H1 (cell line): ENCODE results near the gene IVL. TPM values are rescaled to one million over a fixed set of nuclear protein-coding genes. Genes with fewer than 3 reads are reported as not detected.

Experiments used
- CTCF ChIA-PET: fragments of 300-600 bp; sonication (Branson Sonifier 250); formaldehyde crosslinking; loops from one replicate; lab custom pipeline; 2021; ENCODE audit not compliant: partially characterized antibody; lab: Charles Lee
- POLR2A ChIA-PET: fragments of 300-600 bp; sonication (Branson Sonifier 250); formaldehyde crosslinking; loops from one replicate; lab custom pipeline; 2021; ENCODE audit warnings: inconsistent platforms; ENCODE audit not compliant: partially characterized antibody; lab: Charles Lee
- DNase-seq, 2 experiments: peaks; one replicate each; pipeline versions ENCODE4 v3.0.0 to v3.0.0-alpha.2; 2010 to 2022; ENCODE audit warnings: low spot score in 2 of 2, low read depth in 1 of 2, mixed read lengths in 1 of 2
- FAIRE-seq: peaks from 2 replicates; lab custom pipeline; 2011; peaks lifted over from hg19 to GRCh38; lab: Jason Lieb, UNC
- H2AFZ ChIP-seq: 2 replicates; pipeline ENCODE4 v1.8.1; 2012; ENCODE audit warnings: low read length, inconsistent platforms
- H2AK5ac ChIP-seq: 2 replicates; pipeline ENCODE4 v1.6.1; 2013; ENCODE audit warnings: low read depth, low read length
- H2BK120ac ChIP-seq: replicated peaks from 2 replicates; pipeline ENCODE3; 2013; ENCODE audit warnings: low read depth, low read length, inconsistent platforms
- H2BK12ac ChIP-seq: 2 replicates; pipeline ENCODE4 v1.6.1; 2013; ENCODE audit warnings: low read depth, low read length
- H2BK15ac ChIP-seq: 2 replicates; pipeline ENCODE4 v1.6.1; 2013; ENCODE audit warnings: low read length
- H2BK20ac ChIP-seq: 2 replicates; pipeline ENCODE4 v1.6.1; 2013; ENCODE audit warnings: low read length
- H2BK5ac ChIP-seq: 2 replicates; pipeline ENCODE4 v1.6.1; 2013; ENCODE audit warnings: low read depth, low read length
- H3K14ac ChIP-seq: 2 replicates; pipeline ENCODE4 v1.6.1; 2013; ENCODE audit warnings: inconsistent platforms; ENCODE audit not compliant: insufficient read length
- H3K18ac ChIP-seq: 2 replicates; pipeline ENCODE4 v1.6.1; 2013; ENCODE audit warnings: low read length; ENCODE audit errors: extremely low read depth
- H3K23ac ChIP-seq: 2 replicates; pipeline ENCODE4 v1.6.1; 2013; ENCODE audit warnings: inconsistent platforms; ENCODE audit not compliant: insufficient read length
- H3K23me2 ChIP-seq: 2 replicates; pipeline ENCODE4 v1.6.1; 2013; ENCODE audit warnings: low read depth, low read length
- H3K27ac ChIP-seq: 2 replicates; pipeline ENCODE4 v1.6.1; 2011; ENCODE audit warnings: low read depth, low read length, inconsistent platforms
- H3K27me3 ChIP-seq, 4 experiments: replicated peaks in 1 of 4; 1 replicate in 1 of 4; 2 replicates in 3 of 4; pipeline versions ENCODE4 v1.6.1 to v1.8.1; 2011 to 2013; ENCODE audit warnings: low read length in 3 of 4, mild to moderate bottlenecking in 3 of 4, inconsistent platforms in 2 of 4, mixed read lengths in 2 of 4, moderate library complexity in 1 of 4; ENCODE audit not compliant: control insufficient read depth in 3 of 4, insufficient read depth in 3 of 4; ENCODE audit errors: extremely low read depth in 1 of 4
- H3K36me3 ChIP-seq, 4 experiments: 2 replicates each; pipeline versions ENCODE4 v1.6.1 to v1.8.1; 2011 to 2013; ENCODE audit warnings: mild to moderate bottlenecking in 4 of 4, low read length in 3 of 4, moderate library complexity in 2 of 4, control low read depth in 1 of 4, inconsistent platforms in 1 of 4; ENCODE audit not compliant: insufficient read depth in 4 of 4, control insufficient read depth in 2 of 4
- H3K4ac ChIP-seq: replicated peaks from 2 replicates; pipeline ENCODE3; 2013; ENCODE audit warnings: low read length, low read depth, mixed read lengths, inconsistent platforms; ENCODE audit not compliant: insufficient read length
- H3K4me1 ChIP-seq, 4 experiments: replicated peaks in 1 of 4; 1 replicate in 1 of 4; 2 replicates in 3 of 4; pipeline versions ENCODE4 v1.6.1 to v1.8.1; 2011 to 2013; ENCODE audit warnings: low read length in 3 of 4, inconsistent platforms in 2 of 4, mixed read lengths in 1 of 4; ENCODE audit not compliant: insufficient read depth in 4 of 4, control insufficient read depth in 3 of 4
- H3K4me2 ChIP-seq, 2 experiments: 2 replicates each; pipeline versions ENCODE4 v1.6.1 to v1.8.1; 2011 to 2013; ENCODE audit warnings: low read depth in 2 of 2, low read length in 2 of 2, control low read depth in 1 of 2, inconsistent platforms in 1 of 2, mild to moderate bottlenecking in 1 of 2; ENCODE audit not compliant: insufficient read depth in 1 of 2
- H3K4me3 ChIP-seq, 4 experiments: fragments of 200-600, 300-600 bp in 1 of 4; sonication (generic), shearing (Covaris generic), sonication (Bioruptor Twin) in 1 of 4; 2 replicates each; pipeline versions ENCODE4 v1.5.1 to v1.8.1; 2011 to 2016; ENCODE audit warnings: low read length in 4 of 4, low read depth in 3 of 4, control low read depth in 2 of 4, inconsistent platforms in 2 of 4, mild to moderate bottlenecking in 2 of 4, mixed read lengths in 1 of 4, moderate library complexity in 1 of 4; ENCODE audit not compliant: insufficient read depth in 2 of 4; ENCODE audit errors: extremely low read depth in 1 of 4
- H3K56ac ChIP-seq: replicated peaks from 2 replicates; pipeline ENCODE3; 2013; ENCODE audit warnings: low read depth, mild to moderate bottlenecking, mixed read lengths, low read length, inconsistent platforms; ENCODE audit not compliant: insufficient read length
- H3K79me1 ChIP-seq: 2 replicates; pipeline ENCODE4 v1.6.1; 2013; ENCODE audit warnings: low read depth, low read length, control low read depth
- H3K79me2 ChIP-seq, 2 experiments: 2 replicates each; pipeline versions ENCODE4 v1.6.1 to v1.8.1; 2012 to 2013; ENCODE audit warnings: low read length in 2 of 2, mild to moderate bottlenecking in 2 of 2, inconsistent platforms in 1 of 2; ENCODE audit not compliant: insufficient read depth in 2 of 2, control insufficient read depth in 1 of 2
- H3K9ac ChIP-seq, 4 experiments: replicated peaks in 1 of 4; 1 replicate in 1 of 4; 2 replicates in 3 of 4; pipeline versions ENCODE4 v1.6.1 to v1.8.1; 2011 to 2013; ENCODE audit warnings: low read depth in 3 of 4, low read length in 3 of 4, control low read depth in 2 of 4, mild to moderate bottlenecking in 2 of 4, moderate library complexity in 2 of 4, inconsistent platforms in 1 of 4; ENCODE audit errors: extremely low read depth in 1 of 4
- H3K9me3 ChIP-seq, 2 experiments: 2 replicates each; pipeline versions ENCODE4 v1.6.1 to v1.8.1; 2012 to 2013; ENCODE audit warnings: mild to moderate bottlenecking in 2 of 2, moderate library complexity in 2 of 2, control low read depth in 1 of 2, inconsistent platforms in 1 of 2, low read depth in 1 of 2, low read length in 1 of 2, mixed read lengths in 1 of 2; ENCODE audit not compliant: insufficient read depth in 2 of 2
- H4K20me1 ChIP-seq, 2 experiments: replicated peaks in 1 of 2; 2 replicates each; pipeline versions ENCODE3 to v1.8.1; 2011 to 2013; ENCODE audit warnings: inconsistent platforms in 2 of 2, low read length in 2 of 2, mild to moderate bottlenecking in 1 of 2; ENCODE audit not compliant: insufficient read depth in 2 of 2, control insufficient read depth in 1 of 2
- H4K5ac ChIP-seq: 2 replicates; pipeline ENCODE4 v1.6.1; 2013; ENCODE audit warnings: low read length, low read depth, mixed read lengths, inconsistent platforms; ENCODE audit not compliant: insufficient read length
- H4K8ac ChIP-seq: 2 replicates; pipeline ENCODE4 v1.8.0; 2013; ENCODE audit warnings: mild to moderate bottlenecking, moderate library complexity, low read length, inconsistent platforms; ENCODE audit not compliant: insufficient read depth; ENCODE audit errors: extremely low read depth
- H4K91ac ChIP-seq: replicated peaks from 2 replicates; pipeline ENCODE3; 2013; ENCODE audit warnings: low read length, mixed read lengths, inconsistent platforms; ENCODE audit not compliant: insufficient read length
- CTCF ChIP-seq, 3 experiments: IDR thresholded peaks; 1 replicate in 2 of 3; 2 replicates in 1 of 3; pipeline versions ENCODE4 v1.5.1 to v1.6.1; 2011; ENCODE audit warnings: low read length in 3 of 3, mild to moderate bottlenecking in 3 of 3, inconsistent platforms in 2 of 3, low read depth in 1 of 3, moderate library complexity in 1 of 3; ENCODE audit not compliant: insufficient read depth in 1 of 3; ENCODE audit errors: control extremely low read depth in 1 of 3
- MAX ChIP-seq: IDR thresholded peaks from 2 replicates; pipeline ENCODE4 v1.6.1; 2012; ENCODE audit warnings: inconsistent platforms
- RAD21 ChIP-seq, 2 experiments: IDR thresholded peaks in 1 of 2; conservative IDR thresholded peaks in 1 of 2; 2 replicates each; pipeline ENCODE4 v1.6.1; 2011; ENCODE audit warnings: low read depth in 2 of 2, low read length in 2 of 2, improper control_type of control experiment in 1 of 2, inconsistent platforms in 1 of 2, mild to moderate bottlenecking in 1 of 2, moderate library complexity in 1 of 2
- TCF12 ChIP-seq: IDR thresholded peaks from 2 replicates; pipeline ENCODE4 v1.6.1; 2011; ENCODE audit warnings: low read depth, mild to moderate bottlenecking, low read length
- WGBS, 2 experiments: shearing (Covaris generic) in 1 of 2; methylation state at CpG; one replicate each; pipeline versions ENCODE4 v1.1.6 to v1.1.7; 2013 to 2015; ENCODE audit warnings: low lambda C conversion rate in 2 of 2, mixed read lengths in 2 of 2, inconsistent platforms in 1 of 2, low coverage in 1 of 2, missing lambda C conversion rate in 1 of 2; ENCODE audit not compliant: insufficient replicate concordance in 2 of 2, insufficient coverage in 1 of 2, insufficient read length in 1 of 2; ENCODE audit errors: extremely low coverage in 1 of 2, missing lambda C conversion rate in 1 of 2; 5-methylcytosine and 5-hydroxymethylcytosine counted together
- polyA plus RNA-seq, 7 experiments: library from polyadenylated mRNA; depleted of rRNA in 3 of 7; stranded (reverse) in 5 of 7; unstranded in 2 of 7; fragments of >200 nt in 5 of 7; fragments of 200-250 nt in 2 of 7; gene quantifications; 1 replicate in 5 of 7; 2 replicates in 1 of 7; 4 replicates in 1 of 7; pipeline versions ENCODE4 v1.2.1 to v1.2.3, GENCODE V29; 2011 to 2013; ENCODE audit warnings: missing spikeins in 2 of 7, mixed read lengths in 2 of 7
- total RNA-seq: library from RNA; stranded (reverse); fragmentation: NEBNext Ultra II Directional; extraction: Animal tissue kit (Norgen Biotek cat#: 25700); gene quantifications from 2 replicates; pipeline ENCODE4 v1.2.1, GENCODE V29; 2021

Gene IVL
- total and polyA plus RNA-seq, 2 of the 8 experiments (the other 6 are each of a cell fraction or from before 2014, with no cell fraction given): not detected

- Histone ChIP-seq H2BK15ac (no peak overlapping the region), H3K23me2 (no peaks in the 10 kb centered on the region), H3K79me2 (no peaks in the 10 kb centered on the region), H4K91ac (no peak overlapping the region), H2AK5ac (no peak overlapping the region), H3K27ac (no peak overlapping the region), H4K8ac (no peak overlapping the region), H3K9ac (no peak overlapping the region), H2BK12ac (no peak overlapping the region), H2BK20ac (no peak overlapping the region), H3K14ac (no peak overlapping the region), H4K5ac (no peak overlapping the region), H2BK120ac (no peak overlapping the region), H3K4ac (no peak overlapping the region), H3K79me1 (no peaks in the 10 kb centered on the region), H3K4me3 (no peak overlapping the region), H3K18ac (no peak overlapping the region), H2AFZ (no peak overlapping the region), H3K4me2 (no peak overlapping the region), H3K36me3 (no peaks in the 10 kb centered on the region), H2BK5ac (no peak overlapping the region), H3K23ac (no peak overlapping the region), H3K27me3 (no peaks in the 10 kb centered on the region), H3K56ac (no peak overlapping the region), H3K9me3 (peaks cover 7 to 11% of the 10 kb centered on the region in 2 experiments; a peak in 3 of 4 replicates), H4K20me1 (no peaks in the 10 kb centered on the region), H3K4me1 (no peaks in the 10 kb centered on the region; a peak in 1 of 7 replicates)
- ChIA-PET POLR2A (no interaction called here), CTCF (interaction anchor here (0.6 to 9.0 kb wide), 44 partner anchors 9 to 411 kb away, joined by 3 to 200 read pairs (median 4); partner anchors contain the start of genes LCE6A, LORICRIN, PRR9 and SMCP)
- TF ChIP-seq MAX (no peak), TCF12 (no peak), CTCF (IDR thresholded peaks at IDR 0.05; ENCODE audit: control extremely low read depth in 1 of 3, insufficient read depth in 1 of 3, low read depth in 1 of 3, low read length in 3 of 3) (peak; percentile 78 to 86 (median 81)), RAD21 (IDR thresholded peaks at IDR 0.05 in 1 of 2, conservative IDR thresholded peaks at IDR 0.05 in 1 of 2; ENCODE audit: low read depth in 2 of 2, low read length in 2 of 2) (peak; percentile 71 to 74)
- FAIRE-seq (peak; percentile 91), DNase-seq (peak in 1 of 2 experiments; percentile 80)
- 45% methylated on average over 9 of the region's 9 CpGs; no CpG with 5 or more reads in 1 of the 2 experiments for WGBS, 2 experiments
Observed at GRCh38 chr1:152869808-152870419, 38.4 kb upstream of the IVL start.
